Adrenal gland (tissue), 12 donors: Measurements from ENCODE around the gene ANKRD55. TPM values are rescaled to one million over a fixed set of nuclear protein-coding genes. Genes with fewer than 3 reads are reported as not detected.

Experiments used
- DNase-seq, 7 donors: peaks; one replicate each; pipeline ENCODE4 v3.0.0-alpha.2; 2019 to 2020
- H3K27ac ChIP-seq, 5 donors: fragments of 200-600 bp; sonication (generic) in 4 of 5; 1 replicate in 3 of 5; 2 replicates in 2 of 5; pipeline versions ENCODE4 v1.5.1 to v1.8.0; 2016 to 2020; ENCODE audit warnings: mild to moderate bottlenecking in 1 of 5
- H3K27me3 ChIP-seq: fragments of 200-600 bp; 2 replicates; pipeline ENCODE4 v1.8.0; 2021
- H3K36me3 ChIP-seq, 2 donors: fragments of 200-600 bp; replicated peaks in 1 of 2; 1 replicate in 1 of 2; 2 replicates in 1 of 2; pipeline versions ENCODE4 v1.5.1 to v1.8.0; 2018 to 2022
- H3K4me1 ChIP-seq, 2 donors: fragments of 200-600 bp; replicated peaks in 1 of 2; 1 replicate in 1 of 2; 2 replicates in 1 of 2; pipeline versions ENCODE4 v1.5.1 to v1.8.0; 2018 to 2021
- H3K4me3 ChIP-seq, 4 donors: fragments of 200-600 bp; sonication (generic) in 3 of 4; one replicate each; pipeline ENCODE4 v1.5.1; 2016 to 2018
- H3K9me3 ChIP-seq, 3 donors: fragments of 200-600 bp; sonication (generic) in 1 of 3; replicated peaks in 1 of 3; 1 replicate in 2 of 3; 2 replicates in 1 of 3; pipeline versions ENCODE4 v1.5.1 to v1.8.0; 2016 to 2021
- CTCF ChIP-seq, 6 experiments: fragments of 450-650 bp in 4 of 6; fragments of 200-600 bp in 2 of 6; sonication (generic) in 1 of 6; IDR thresholded peaks; 1 replicate in 5 of 6; 2 replicates in 1 of 6; pipeline versions ENCODE4 v1.5.1 to v1.8.0; 2016 to 2021; ENCODE audit warnings: antibody characterized with exemption in 6 of 6, mild to moderate bottlenecking in 2 of 6, moderate library complexity in 1 of 6
- POLR2A ChIP-seq, 2 donors: fragments of 450-650 bp; IDR thresholded peaks; one replicate each; pipeline ENCODE4 v1.6.1; 2017; ENCODE audit warnings: antibody characterized with exemption in 2 of 2, mild to moderate bottlenecking in 2 of 2, moderate library complexity in 1 of 2
- WGBS, 4 donors: extraction: QIAGEN DNeasy Blood & Tissue Kit in 2 of 4; methylation state at CpG; one replicate each; pipeline versions ENCODE4 v1.1.5 to v1.1.7; 2013 to 2017; 5-methylcytosine and 5-hydroxymethylcytosine counted together
- intact Hi-C, 2 donors: fragments of 100-400 bp; cut with DNase I; formaldehyde crosslinking; loops; one replicate each; pipeline versions ENCODE4 v1.14.1 to v1.15.0; 2022 to 2023
- polyA plus RNA-seq, 3 donors: library from polyadenylated mRNA; stranded (reverse); fragments of 200-250 nt in 2 of 3; fragments of 350-450 nt in 1 of 3; fragmentation: Illumina TruSeq in 1 of 3; extraction: RNeasy Lipid Tissue Mini Kit (QIAGEN cat#74804) in 1 of 3; gene quantifications; one replicate each; pipeline ENCODE4 v1.2.3, GENCODE V29; 2013 to 2014
- total RNA-seq, 9 donors: library from RNA; depleted of rRNA in 4 of 9; stranded (reverse); fragments of >200 nt in 4 of 9; fragments of 120-200 nt in 1 of 9; fragmentation: NEBNext Ultra II Directional in 1 of 9; extraction: Animal tissue kit (Norgen Biotek cat#: 25700) in 1 of 9; gene quantifications; one replicate each; pipeline versions ENCODE4 v1.1.0 to v1.2.4, GENCODE V29; 2013 to 2023
- donor health status: healthy with polysubstance abuse.
- donor health status: Bipolar disorder and iron deficiency.
- donor health status: DM: yes; HTN: yes; CAD: no.
- donor health status: DM: no; HTN: no; CAD: no.
- donor health status: DM: no; HTN: no; CAD: no.
- donor health status: DM: yes; HTN: yes; CAD: no.

ANKRD55 gene
- total and polyA plus RNA-seq, 12 donors: 0.03 to 0.81 (median 0.29) TPM; not detected in 4

- peaks cover 0 to 1% of the 10 kb centered on the region in 2 donors for H3K4me1 ChIP-seq
- no peak for TF ChIP-seq POLR2A (IDR thresholded peaks at IDR 0.05)
- TF ChIP-seq CTCF (IDR thresholded peaks at IDR 0.05): no peak
- H3K27me3 ChIP-seq: no peaks in the 10 kb centered on the region
- no peaks in the 10 kb centered on the region for H3K36me3 ChIP-seq
- no peaks in the 10 kb centered on the region for H3K9me3 ChIP-seq
- DNase-seq: peak in 1 of 7 donors; percentile 3
- 90 to 94% (median 91%) methylated on average over 9 of the region's 9 CpGs for WGBS, 4 donors
- H3K27ac ChIP-seq: no peak overlapping the region
- intact Hi-C loops: no loop called here
- no peak overlapping the region for H3K4me3 ChIP-seq
Observed at GRCh38 chr5:56111404-56111781, 121.7 kb downstream of the ANKRD55 start.

DNA sequence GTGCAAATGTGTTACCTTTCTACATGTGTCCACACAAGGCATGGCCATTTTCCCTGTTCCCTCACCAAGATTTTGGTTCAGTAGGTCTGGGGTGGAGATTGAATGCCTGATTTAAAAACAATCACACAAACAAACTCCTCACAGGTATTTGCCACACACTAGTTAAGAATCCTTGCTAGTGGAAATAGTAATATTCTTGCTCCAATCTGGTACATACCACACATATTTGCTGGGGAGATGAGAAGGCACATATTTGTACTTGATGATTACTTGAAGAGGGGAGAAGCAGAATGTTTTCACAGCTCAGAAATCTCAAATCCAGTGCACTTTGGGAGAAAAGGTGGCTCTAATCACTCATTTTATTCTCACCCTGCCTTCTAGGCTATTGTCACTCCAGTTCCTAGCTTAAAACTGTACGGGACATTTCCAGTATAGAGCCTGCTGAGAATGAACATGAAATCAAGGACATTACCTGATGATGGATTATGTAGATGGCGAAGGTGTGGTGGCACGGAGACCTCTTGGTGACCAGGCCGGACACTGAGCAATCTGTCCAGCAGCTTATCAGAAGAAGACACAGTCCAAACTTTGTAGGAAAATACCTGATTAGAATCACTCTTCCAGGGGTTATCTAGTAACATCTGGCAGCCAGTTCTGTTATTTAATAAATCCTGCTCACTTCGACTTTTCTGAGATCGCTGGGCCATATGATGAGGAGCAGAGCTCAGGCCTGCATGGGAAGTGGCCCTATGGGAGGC lies 122.3 kb downstream of the ANKRD55 start:
- TF ChIP-seq CTCF (IDR thresholded peaks at IDR 0.05): no peak
- no peak for TF ChIP-seq POLR2A (IDR thresholded peaks at IDR 0.05)
- DNase-seq: no peak
- no peaks in the 10 kb centered on the region for H3K4me1 ChIP-seq
- no peaks in the 10 kb centered on the region for H3K36me3 ChIP-seq
- 71 to 87% (median 78%) methylated on average over 5 to 6 of the region's 6 CpGs for WGBS, 4 donors
- H3K27me3 ChIP-seq: no peaks in the 10 kb centered on the region
- H3K4me3 ChIP-seq: no peak overlapping the region
- H3K27ac ChIP-seq: no peak overlapping the region
- intact Hi-C loops: no loop called here
- H3K9me3 ChIP-seq: no peaks in the 10 kb centered on the region

DNA sequence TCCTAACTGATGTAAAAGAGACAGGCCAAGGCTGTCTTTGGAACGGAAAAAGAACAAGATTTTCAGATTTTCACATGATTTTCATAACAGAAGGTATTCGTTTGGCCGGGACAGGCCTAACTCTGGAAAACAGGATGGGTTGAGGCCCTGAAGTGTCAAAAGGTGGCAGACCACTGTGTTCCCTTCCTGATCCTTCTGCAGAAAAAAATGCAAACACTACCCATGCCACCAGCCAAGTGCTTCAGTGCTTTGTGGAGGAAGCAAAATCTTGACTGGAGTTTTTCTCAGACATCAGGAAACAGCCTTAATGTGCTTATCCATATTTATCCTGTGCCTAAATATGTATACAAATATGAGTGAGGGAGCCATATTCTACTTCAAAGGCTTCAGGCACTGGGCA lies 124.9 kb downstream of the ANKRD55 start:
- DNase-seq: no peak
- intact Hi-C loops: no loop called here
- H3K27ac ChIP-seq: peak overlapping the region in 1 of 5 donors; percentile 40
- H3K27me3 ChIP-seq: no peaks in the 10 kb centered on the region
- no peaks in the 10 kb centered on the region for H3K36me3 ChIP-seq
- no peaks in the 10 kb centered on the region for H3K9me3 ChIP-seq
- TF ChIP-seq POLR2A (IDR thresholded peaks at IDR 0.05) (no peak), CTCF (IDR thresholded peaks at IDR 0.05) (no peak)
- peaks cover 0 to under 1% of the 10 kb centered on the region in 2 donors for H3K4me1 ChIP-seq
- no peak overlapping the region for H3K4me3 ChIP-seq
- 67 to 78% (median 68%) methylated on average over 3 of the region's 3 CpGs for WGBS, 4 donors

GRCh38 chr5:56106837-56107236 lies 126.3 kb downstream of the ANKRD55 start:
- Histone ChIP-seq H3K4me1 (peaks cover 0 to 4% of the 10 kb centered on the region in 2 donors), H3K27me3 (no peaks in the 10 kb centered on the region), H3K27ac (no peak overlapping the region), H3K36me3 (no peaks in the 10 kb centered on the region), H3K9me3 (no peaks in the 10 kb centered on the region), H3K4me3 (no peak overlapping the region)
- no peak for TF ChIP-seq POLR2A (IDR thresholded peaks at IDR 0.05)
- no peak for TF ChIP-seq CTCF (IDR thresholded peaks at IDR 0.05)
- intact Hi-C loops: no loop called here
- DNase-seq: no peak
